MCF 10A (cell line): ENCODE data around the gene FOLR3. TPM values are rescaled to one million over a fixed set of nuclear protein-coding genes. Genes with fewer than 3 reads are reported as not detected.
"Not testable (repeated sequence)": the region's sequence is repeated elsewhere in the genome, so short reads cannot be mapped to it uniquely, and the experiment has no call there.

Experiments used
- BruUV-seq: library from RNA; stranded (reverse); fragments of 400-500 nt; replicated peaks from 2 replicates; lab custom pipeline; 2021; lab: Mats Ljungman, UMichigan
- CTCF ChIA-PET: fragments of 300-600 bp; sonication (Branson Sonifier 250); formaldehyde crosslinking; extraction: SDS; loops from one replicate; lab custom pipeline; 2021; ENCODE audit warnings: antibody characterized with exemption, inconsistent platforms; lab: Yijun Ruan, JAX
- POLR2A ChIA-PET: fragments of 300-600, 350-650 bp; sonication (Branson Sonifier 250); formaldehyde crosslinking; extraction: SDS; loops from one replicate; lab custom pipeline; 2020; ENCODE audit warnings: antibody characterized with exemption, inconsistent platforms; lab: Yijun Ruan, JAX
- DNase-seq: peaks from one replicate; pipeline ENCODE4 v3.0.0-alpha.2; 2018; ENCODE audit not compliant: unreplicated experiment
- H3K27ac Mint-ChIP-seq: one replicate; pipeline ENCODE4 v1.8.0; 2022; ENCODE audit warnings: mild to moderate bottlenecking, low read depth, mixed read lengths; ENCODE audit not compliant: unreplicated experiment
- H3K27me3 Mint-ChIP-seq: one replicate; pipeline ENCODE4 v1.8.0; 2022; ENCODE audit warnings: mixed read lengths; ENCODE audit not compliant: insufficient read depth, unreplicated experiment
- H3K36me3 Mint-ChIP-seq: one replicate; pipeline ENCODE4 v1.8.0; 2022; ENCODE audit warnings: mild to moderate bottlenecking, moderate library complexity, mixed read lengths; ENCODE audit not compliant: insufficient read depth, unreplicated experiment
- H3K4me1 Mint-ChIP-seq: one replicate; pipeline ENCODE4 v1.8.0; 2022; ENCODE audit warnings: mixed read lengths; ENCODE audit not compliant: insufficient read depth, unreplicated experiment
- H3K4me3 Mint-ChIP-seq: one replicate; pipeline ENCODE4 v1.8.0; 2022; ENCODE audit warnings: mild to moderate bottlenecking, moderate library complexity, mixed read lengths; ENCODE audit not compliant: unreplicated experiment
- H3K9me3 Mint-ChIP-seq: one replicate; pipeline ENCODE4 v1.8.0; 2022; ENCODE audit warnings: mixed read lengths; ENCODE audit not compliant: unreplicated experiment
- intact Hi-C: fragments of 100-400 bp; cut with micrococcal nuclease; formaldehyde crosslinking; loops from 2 replicates; pipeline ENCODE4 v1.14.1; 2022
- total RNA-seq: library from RNA; stranded (reverse); gene quantifications from 2 replicates; pipeline ENCODE4 v1.2.3, GENCODE V29; 2022
- TF ChIP-seq, protein P1 (sequence below): fragments of 200-600 bp; IDR thresholded peaks from one replicate; pipeline ENCODE4 v1.8.0; 2022; ENCODE audit warnings: antibody characterized with exemption, mild to moderate bottlenecking; ENCODE audit not compliant: unreplicated experiment

FOLR3 gene
- total RNA-seq, 1 experiment from 2014 or later = 2.0 TPM

DNA sequence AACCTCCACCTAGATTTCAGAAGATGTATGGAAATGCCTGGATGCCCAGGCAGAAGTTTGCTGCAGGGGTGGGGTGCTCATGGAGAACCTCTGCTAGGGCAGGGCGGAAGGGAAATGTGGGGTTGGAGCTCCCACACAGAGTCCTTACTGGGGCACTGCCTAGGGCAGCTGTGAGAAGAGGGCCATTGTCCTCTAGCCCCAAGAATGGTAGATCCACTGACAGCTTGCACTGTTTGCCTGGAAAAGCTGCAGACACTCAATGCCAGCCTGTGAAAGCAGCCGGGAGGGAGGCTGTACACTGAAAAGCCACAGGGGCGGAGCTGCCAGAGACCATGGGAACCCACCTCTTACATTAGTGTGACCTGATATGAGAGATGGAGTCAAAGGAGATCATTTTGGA lies 34.2 kb downstream of the FOLR3 start:
- DNase-seq, H3K27ac Mint-ChIP-seq, H3K36me3 Mint-ChIP-seq, BruUV-seq, intact Hi-C loops, H3K27me3 Mint-ChIP-seq, H3K4me1 Mint-ChIP-seq, H3K9me3 Mint-ChIP-seq, H3K4me3 Mint-ChIP-seq: not testable (repeated sequence)
- POLR2A ChIA-PET = interaction anchor here (0.8 to 1.1 kb wide), 3 partner anchors 25 to 57 kb away, joined by 3 read pairs; partner anchors contain the start of gene ANAPC15
- CTCF ChIA-PET = interaction anchor here (0.6 to 5.1 kb wide), 4 partner anchors 14 to 205 kb away, joined by 3 to 22 read pairs (median 5); no protein-coding TSS in a partner anchor

- H3K27me3 Mint-ChIP-seq, H3K9me3 Mint-ChIP-seq, H3K36me3 Mint-ChIP-seq, DNase-seq, intact Hi-C loops, BruUV-seq, H3K27ac Mint-ChIP-seq, H3K4me3 Mint-ChIP-seq: not testable (repeated sequence)
- H3K4me1 Mint-ChIP-seq = peaks cover 11% of the 10 kb centered on the region
- ChIA-PET POLR2A (interaction anchor here (0.9 kb wide), 1 partner anchor 16 kb away, joined by 3 read pairs; no protein-coding TSS in a partner anchor), CTCF (interaction anchor here (0.7 kb wide), 1 partner anchor 34 kb away, joined by 3 read pairs; no protein-coding TSS in a partner anchor)
These were observed 36.5 kb downstream of the FOLR3 start for GRCh38 chr11:72172043-72172442.

DNA sequence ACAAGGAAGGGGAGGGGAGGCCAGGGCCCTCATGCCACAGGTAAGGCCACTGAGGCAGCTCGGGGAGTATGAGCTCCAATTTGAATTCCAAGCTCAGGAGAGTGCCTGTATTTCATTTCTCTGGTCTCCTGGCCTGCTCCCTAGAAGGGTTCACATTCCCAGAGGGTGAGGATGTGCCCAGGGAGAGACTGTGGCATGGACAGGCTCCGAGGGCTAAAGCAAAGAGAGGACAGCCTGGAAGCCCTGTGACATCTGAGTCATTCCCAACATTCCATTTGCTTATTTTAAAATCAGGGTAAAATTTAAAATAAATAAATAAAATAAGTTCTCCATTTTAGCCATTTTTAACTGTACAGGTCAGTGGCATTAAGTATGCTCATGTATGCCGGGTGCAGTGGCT lies 37.8 kb downstream of the FOLR3 start:
- POLR2A ChIA-PET = interaction anchor here (0.5 to 2.3 kb wide), 5 partner anchors 17 to 1404 kb away, joined by 3 to 12 read pairs (median 4); no protein-coding TSS in a partner anchor
- no peak for DNase-seq
- Mint-ChIP-seq H3K9me3 (no peaks in the 10 kb centered on the region), H3K4me3 (no peak overlapping the region), H3K36me3 (no peaks in the 10 kb centered on the region), H3K27me3 (no peaks in the 10 kb centered on the region), H3K27ac (no peak overlapping the region), H3K4me1 (peaks cover 11% of the 10 kb centered on the region)
- intact Hi-C loops = no loop called here
- TF ChIP-seq, protein P1, sequence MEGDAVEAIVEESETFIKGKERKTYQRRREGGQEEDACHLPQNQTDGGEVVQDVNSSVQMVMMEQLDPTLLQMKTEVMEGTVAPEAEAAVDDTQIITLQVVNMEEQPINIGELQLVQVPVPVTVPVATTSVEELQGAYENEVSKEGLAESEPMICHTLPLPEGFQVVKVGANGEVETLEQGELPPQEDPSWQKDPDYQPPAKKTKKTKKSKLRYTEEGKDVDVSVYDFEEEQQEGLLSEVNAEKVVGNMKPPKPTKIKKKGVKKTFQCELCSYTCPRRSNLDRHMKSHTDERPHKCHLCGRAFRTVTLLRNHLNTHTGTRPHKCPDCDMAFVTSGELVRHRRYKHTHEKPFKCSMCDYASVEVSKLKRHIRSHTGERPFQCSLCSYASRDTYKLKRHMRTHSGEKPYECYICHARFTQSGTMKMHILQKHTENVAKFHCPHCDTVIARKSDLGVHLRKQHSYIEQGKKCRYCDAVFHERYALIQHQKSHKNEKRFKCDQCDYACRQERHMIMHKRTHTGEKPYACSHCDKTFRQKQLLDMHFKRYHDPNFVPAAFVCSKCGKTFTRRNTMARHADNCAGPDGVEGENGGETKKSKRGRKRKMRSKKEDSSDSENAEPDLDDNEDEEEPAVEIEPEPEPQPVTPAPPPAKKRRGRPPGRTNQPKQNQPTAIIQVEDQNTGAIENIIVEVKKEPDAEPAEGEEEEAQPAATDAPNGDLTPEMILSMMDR = no peak
- CTCF ChIA-PET = interaction anchor here (2.4 kb wide), 1 partner anchor 29 kb away, joined by 9 read pairs; no protein-coding TSS in a partner anchor
- BruUV-seq = no TSS peak

DNA sequence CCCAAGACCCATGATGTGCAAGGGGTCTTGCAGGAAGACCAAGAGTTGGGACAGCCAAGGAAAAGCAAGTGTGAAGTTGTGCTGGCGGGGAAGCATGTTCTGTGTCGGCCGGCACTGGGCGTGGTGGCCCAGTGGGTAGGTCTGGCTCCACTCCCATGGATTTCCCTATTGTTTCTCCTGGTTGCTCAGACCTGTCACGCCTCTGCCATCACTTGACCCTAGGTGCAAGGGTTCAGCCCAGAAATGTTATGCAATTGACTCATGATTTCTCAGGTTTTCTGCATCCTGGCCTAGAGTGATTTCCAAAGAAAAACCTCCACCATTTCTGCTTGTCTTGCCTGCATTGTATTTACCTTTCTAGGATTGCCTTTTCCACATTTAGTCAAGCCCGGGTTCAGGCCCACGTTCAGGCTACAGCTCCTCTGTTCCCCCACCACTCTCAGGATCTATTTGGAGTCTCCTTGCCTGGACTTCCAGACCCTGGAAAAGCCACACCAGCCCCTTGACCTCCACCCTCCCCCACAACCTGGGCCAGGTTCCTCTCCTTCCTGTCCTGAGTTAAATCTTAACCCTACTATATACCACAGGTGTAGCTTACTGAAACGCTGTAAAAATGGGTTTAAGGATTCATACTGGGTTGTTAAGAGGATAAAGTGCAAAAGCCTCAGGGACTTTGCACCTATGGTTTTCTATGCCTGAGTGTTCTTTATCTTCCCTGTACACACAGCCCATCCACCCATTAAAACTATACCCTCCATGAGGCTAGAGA lies 39.0 kb downstream of the FOLR3 start:
- TF ChIP-seq, protein P1 = no peak
- Mint-ChIP-seq H3K9me3 (no peaks in the 10 kb centered on the region), H3K27me3 (no peaks in the 10 kb centered on the region), H3K4me3 (no peak overlapping the region), H3K4me1 (peaks cover 11% of the 10 kb centered on the region), H3K27ac (no peak overlapping the region), H3K36me3 (no peaks in the 10 kb centered on the region)
- CTCF ChIA-PET = interaction anchor here (0.7 to 2.4 kb wide), 6 partner anchors 9 to 72 kb away, joined by 3 to 15 read pairs (median 5); no protein-coding TSS in a partner anchor
- POLR2A ChIA-PET = interaction anchor here (0.8 to 2.3 kb wide), 5 partner anchors 18 to 161 kb away, joined by 4 to 12 read pairs (median 4); no protein-coding TSS in a partner anchor
- intact Hi-C loops = no loop called here
- BruUV-seq = no TSS peak
- peak; percentile 73 for DNase-seq

DNA sequence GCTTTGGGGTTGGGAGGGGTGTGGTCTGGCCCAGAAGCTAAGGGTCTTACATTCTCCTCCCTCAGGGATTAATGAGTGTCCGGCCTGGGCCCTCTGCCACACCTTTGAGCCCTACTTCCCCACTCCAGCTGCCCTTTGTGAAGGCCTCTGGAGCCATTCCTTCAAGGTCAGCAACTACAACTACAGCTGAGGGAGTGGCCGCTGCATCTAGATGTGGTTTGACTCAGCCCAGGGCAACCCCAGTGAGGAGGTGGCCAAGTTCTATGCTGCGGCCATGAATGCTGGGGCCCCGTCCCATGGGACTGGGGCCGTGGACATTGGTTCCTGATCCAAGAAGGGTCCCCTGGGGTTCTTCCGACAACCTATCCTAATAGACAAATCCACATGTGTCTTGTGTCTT lies 42.1 kb downstream of the FOLR3 start:
- TF ChIP-seq, protein P1 = no peak
- Mint-ChIP-seq H3K4me1 (peaks cover 26% of the 10 kb centered on the region), H3K4me3 (no peak overlapping the region), H3K9me3 (no peaks in the 10 kb centered on the region), H3K36me3 (no peaks in the 10 kb centered on the region), H3K27ac (no peak overlapping the region), H3K27me3 (no peaks in the 10 kb centered on the region)
- POLR2A ChIA-PET = no interaction called here
- DNase-seq = no peak
- CTCF ChIA-PET = interaction anchor here (1.0 to 9.4 kb wide), 4 partner anchors 33 to 253 kb away, joined by 3 to 111 read pairs (median 10); no protein-coding TSS in a partner anchor
- no TSS peak for BruUV-seq
- intact Hi-C loops = no loop called here
